Lung (tissue), 12 donors: Measurements from ENCODE around the gene LTBP3. TPM values are rescaled to one million over a fixed set of nuclear protein-coding genes. Genes with fewer than 3 reads are reported as not detected.

Experiments used
- ATAC-seq: fragments of 200-7000 bp; cut with Tn5 transposase; one replicate; pipeline ENCODE4 v1.9.1; 2020; ENCODE audit warnings: moderate number of reproducible peaks; ENCODE audit not compliant: insufficient read depth, low FRiP score
- DNase-seq, 3 donors: peaks; one replicate each; pipeline ENCODE4 v3.0.0-alpha.2; 2013 to 2017
- H3K27ac ChIP-seq, 2 donors: one replicate each; pipeline ENCODE4 v1.5.1; 2013; ENCODE audit warnings: mild to moderate bottlenecking in 2 of 2, moderate library complexity in 2 of 2, control low read depth in 1 of 2, inconsistent platforms in 1 of 2, low read depth in 1 of 2, low read length in 1 of 2
- H3K27me3 ChIP-seq, 3 donors: one replicate each; pipeline ENCODE4 v1.5.1; 2013; ENCODE audit warnings: low read length in 2 of 3; ENCODE audit not compliant: control insufficient read depth in 3 of 3, insufficient read depth in 3 of 3
- H3K36me3 ChIP-seq, 4 donors: one replicate each; pipeline ENCODE4 v1.5.1; 2013; ENCODE audit warnings: low read length in 4 of 4, mild to moderate bottlenecking in 1 of 4, moderate library complexity in 1 of 4; ENCODE audit not compliant: control insufficient read depth in 4 of 4, insufficient read depth in 4 of 4
- H3K4me1 ChIP-seq, 5 donors: one replicate each; pipeline ENCODE4 v1.5.1; 2013; ENCODE audit warnings: low read length in 5 of 5, mild to moderate bottlenecking in 2 of 5, moderate library complexity in 1 of 5; ENCODE audit not compliant: control insufficient read depth in 5 of 5, insufficient read depth in 5 of 5
- H3K4me3 ChIP-seq: one replicate; pipeline ENCODE4 v1.5.1; 2013; ENCODE audit warnings: mild to moderate bottlenecking, control low read depth, moderate library complexity
- H3K9ac ChIP-seq, 2 donors: one replicate each; pipeline ENCODE4 v1.5.1; 2013; ENCODE audit warnings: low read length in 2 of 2, control low read depth in 1 of 2; ENCODE audit not compliant: insufficient read depth in 1 of 2
- H3K9me3 ChIP-seq, 4 donors: one replicate each; pipeline ENCODE4 v1.5.1; 2013; ENCODE audit warnings: low read length in 3 of 4, mild to moderate bottlenecking in 1 of 4, moderate library complexity in 1 of 4; ENCODE audit not compliant: control insufficient read depth in 4 of 4, insufficient read depth in 3 of 4
- CTCF ChIP-seq: IDR thresholded peaks from 2 replicates; pipeline ENCODE4 v1.5.1; 2012; ENCODE audit warnings: mild to moderate bottlenecking; ENCODE audit errors: control extremely low read depth, extremely low read depth
- WGBS, 2 donors: extraction: QIAGEN DNeasy Blood & Tissue Kit; methylation state at CpG; one replicate each; pipeline ENCODE4 v1.1.7; 2013; 5-methylcytosine and 5-hydroxymethylcytosine counted together
- polyA plus RNA-seq, 2 donors: library from polyadenylated mRNA; stranded (reverse); fragments of 200-250 nt; gene quantifications; one replicate each; pipeline ENCODE4 v1.2.1, GENCODE V29; 2013
- total RNA-seq, 2 donors: library from RNA; depleted of rRNA in 1 of 2; stranded (reverse); fragments of >200 nt in 1 of 2; gene quantifications; one replicate each; pipeline ENCODE4 v1.2.1, GENCODE V29; 2014 to 2021
- donor health status: control.
- donor health status: control.
- donor health status: Bipolar disorder and iron deficiency.
- donor health status: healthy.
- donor health status: DM: yes; HTN: yes; CAD: no.

LTBP3 gene
- total and polyA plus RNA-seq, 4 donors = 39.1 to 111 (median 73.4) TPM

- Histone ChIP-seq H3K9ac (peak overlapping the region in 1 of 2 donors; percentile 26), H3K4me3 (no peak overlapping the region), H3K9me3 (no peaks in the 10 kb centered on the region), H3K27ac (peak overlapping the region; percentile 88 to 97), H3K36me3 (no peaks in the 10 kb centered on the region), H3K27me3 (no peaks in the 10 kb centered on the region), H3K4me1 (peaks cover 36 to 88% (median 51%) of the 10 kb centered on the region in 5 donors)
- no peak for ATAC-seq
- no peak for DNase-seq
- 30 to 39% methylated on average over 4 of the region's 4 CpGs for WGBS, 2 donors
- no peak for TF ChIP-seq CTCF
Measured at GRCh38 chr11:65492387-65492636, 65.8 kb downstream of the LTBP3 start.

- peak overlapping the region in 1 of 2 donors; percentile 26 for H3K9ac ChIP-seq
- 33 to 50% methylated on average over 17 of the region's 17 CpGs for WGBS, 2 donors
- H3K4me1 ChIP-seq = peaks cover 41 to 88% (median 54%) of the 10 kb centered on the region in 5 donors
- no peak for TF ChIP-seq CTCF
- ATAC-seq = peak; percentile 50
- H3K9me3 ChIP-seq = no peaks in the 10 kb centered on the region
- no peak overlapping the region for H3K4me3 ChIP-seq
- peak overlapping the region; percentile 88 to 97 for H3K27ac ChIP-seq
- DNase-seq = peak; percentile 58 to 78 (median 66)
- H3K36me3 ChIP-seq = no peaks in the 10 kb centered on the region
- H3K27me3 ChIP-seq = no peaks in the 10 kb centered on the region
Measured at GRCh38 chr11:65491614-65492386, 66.4 kb downstream of the LTBP3 start.

- DNase-seq = no peak
- no peak overlapping the region for H3K4me3 ChIP-seq
- WGBS, 2 donors = 72% methylated on average over 3 of the region's 3 CpGs
- no peaks in the 10 kb centered on the region for H3K9me3 ChIP-seq
- no peak for ATAC-seq
- H3K36me3 ChIP-seq = no peaks in the 10 kb centered on the region
- TF ChIP-seq CTCF = no peak
- peaks cover 45 to 85% (median 52%) of the 10 kb centered on the region in 5 donors for H3K4me1 ChIP-seq
- H3K27ac ChIP-seq = peak overlapping the region; percentile 88 to 97
- H3K9ac ChIP-seq = no peak overlapping the region
- no peaks in the 10 kb centered on the region for H3K27me3 ChIP-seq
Measured at GRCh38 chr11:65491163-65491465, 67.0 kb downstream of the LTBP3 start.
